Glutamatergic neuron (in vitro differentiated cells): ENCODE measurements around the gene IQCM. TPM values are rescaled to one million over a fixed set of nuclear protein-coding genes. Genes with fewer than 3 reads are reported as not detected.

Source experiments
- DNase-seq: peaks from one replicate; pipeline ENCODE4 v3.0.0; 2022
- H3K27ac Mint-ChIP-seq: one replicate; pipeline ENCODE4 v1.8.0; 2020; ENCODE audit warnings: mild to moderate bottlenecking, mixed read lengths, inconsistent platforms; ENCODE audit not compliant: unreplicated experiment
- H3K27me3 Mint-ChIP-seq: one replicate; pipeline ENCODE4 v1.8.0; 2020; ENCODE audit warnings: mild to moderate bottlenecking, moderate library complexity, mixed read lengths, inconsistent platforms; ENCODE audit not compliant: unreplicated experiment
- H3K36me3 Mint-ChIP-seq: one replicate; pipeline ENCODE4 v1.8.0; 2020; ENCODE audit warnings: mild to moderate bottlenecking, mixed read lengths, inconsistent platforms; ENCODE audit not compliant: unreplicated experiment
- H3K4me1 Mint-ChIP-seq: one replicate; pipeline ENCODE4 v1.8.0; 2020; ENCODE audit warnings: mild to moderate bottlenecking, low read depth, mixed read lengths, inconsistent platforms; ENCODE audit not compliant: unreplicated experiment
- H3K4me3 Mint-ChIP-seq: one replicate; pipeline ENCODE4 v1.8.0; 2020; ENCODE audit warnings: mild to moderate bottlenecking, mixed read lengths, inconsistent platforms; ENCODE audit not compliant: unreplicated experiment
- H3K9me3 Mint-ChIP-seq: one replicate; pipeline ENCODE4 v1.8.0; 2020; ENCODE audit warnings: mild to moderate bottlenecking, moderate library complexity, mixed read lengths, inconsistent platforms; ENCODE audit not compliant: unreplicated experiment
- CTCF ChIP-seq: fragments of 200-600 bp; sonication (generic); IDR thresholded peaks from one replicate; pipeline ENCODE4 v1.5.0; 2021; ENCODE audit not compliant: partially characterized antibody, unreplicated experiment
- total RNA-seq: library from RNA; stranded (reverse); fragmentation: NEBNext Ultra II Directional; extraction: Animal tissue kit (Norgen Biotek cat#: 25700); gene quantifications from one replicate; pipeline ENCODE4 v1.2.1, GENCODE V29; 2021; ENCODE audit not compliant: unreplicated experiment

IQCM gene
- total RNA-seq, 1 donor from 2014 or later = not detected

- Mint-ChIP-seq H3K9me3 (no peaks in the 10 kb centered on the region), H3K27me3 (no peaks in the 10 kb centered on the region), H3K4me1 (no peaks in the 10 kb centered on the region), H3K27ac (no peak overlapping the region), H3K4me3 (no peak overlapping the region), H3K36me3 (no peaks in the 10 kb centered on the region)
- no peak for DNase-seq
- no peak for TF ChIP-seq CTCF
Measured at GRCh38 chr4:149707862-149708261, 107.8 kb downstream of the IQCM start.

GRCh38 chr4:149706942-149707341 is 108.7 kb downstream of the IQCM start:
- Mint-ChIP-seq H3K36me3 (no peaks in the 10 kb centered on the region), H3K9me3 (no peaks in the 10 kb centered on the region), H3K4me1 (no peaks in the 10 kb centered on the region), H3K27me3 (no peaks in the 10 kb centered on the region), H3K27ac (no peak overlapping the region), H3K4me3 (no peak overlapping the region)
- no peak for DNase-seq
- TF ChIP-seq CTCF = no peak

GRCh38 chr4:149702414-149703293 is 113.0 kb downstream of the IQCM start:
- Mint-ChIP-seq H3K4me3 (no peak overlapping the region), H3K27me3 (no peaks in the 10 kb centered on the region), H3K27ac (no peak overlapping the region), H3K36me3 (no peaks in the 10 kb centered on the region), H3K4me1 (no peaks in the 10 kb centered on the region), H3K9me3 (no peaks in the 10 kb centered on the region)
- DNase-seq = no peak
- TF ChIP-seq CTCF = no peak

GRCh38 chr4:149701435-149702156 is 114.0 kb downstream of the IQCM start:
- no peaks in the 10 kb centered on the region for H3K9me3 Mint-ChIP-seq
- no peak overlapping the region for H3K4me3 Mint-ChIP-seq
- DNase-seq = no peak
- TF ChIP-seq CTCF = no peak
- H3K27ac Mint-ChIP-seq = no peak overlapping the region
- H3K27me3 Mint-ChIP-seq = no peaks in the 10 kb centered on the region
- H3K36me3 Mint-ChIP-seq = no peaks in the 10 kb centered on the region
- no peaks in the 10 kb centered on the region for H3K4me1 Mint-ChIP-seq

GRCh38 chr4:149700272-149700671 is 115.4 kb downstream of the IQCM start:
- no peak for TF ChIP-seq CTCF
- Mint-ChIP-seq H3K4me3 (no peak overlapping the region), H3K36me3 (no peaks in the 10 kb centered on the region), H3K27me3 (no peaks in the 10 kb centered on the region), H3K27ac (no peak overlapping the region), H3K9me3 (no peaks in the 10 kb centered on the region), H3K4me1 (no peaks in the 10 kb centered on the region)
- DNase-seq = no peak
